Neural progenitor cell (in vitro differentiated cells): ENCODE data around the gene CHIA. TPM values are rescaled to one million over a fixed set of nuclear protein-coding genes. Genes with fewer than 3 reads are reported as not detected.

Experiments used
- DNase-seq: peaks from one replicate; pipeline ENCODE4 v3.0.0-alpha.2; 2016; ENCODE audit warnings: low spot score
- H2AFZ ChIP-seq: fragments of 200-600 bp; sonication (generic); replicated peaks from 2 replicates; pipeline ENCODE4 v1.6.1; 2016; ENCODE audit warnings: antibody characterized with exemption
- H3F3A ChIP-seq: fragments of 200-600 bp; sonication (generic); 2 replicates; pipeline ENCODE4 v1.6.1; 2016; ENCODE audit warnings: antibody characterized with exemption, low read depth
- H3K27ac ChIP-seq: fragments of 200-600 bp; sonication (generic); 2 replicates; pipeline ENCODE4 v1.5.1; 2016; ENCODE audit warnings: mild to moderate bottlenecking
- H3K27me3 ChIP-seq: fragments of 200-600 bp; sonication (generic); 2 replicates; pipeline ENCODE4 v1.6.1; 2016; ENCODE audit warnings: mild to moderate bottlenecking, moderate library complexity
- H3K36me3 ChIP-seq: fragments of 200-600 bp; sonication (generic); 2 replicates; pipeline ENCODE4 v1.5.1; 2016
- H3K4me1 ChIP-seq: fragments of 200-600 bp; sonication (generic); 2 replicates; pipeline ENCODE4 v1.6.1; 2016; ENCODE audit warnings: mixed run types
- H3K4me2 ChIP-seq: fragments of 200-600 bp; sonication (generic); 2 replicates; pipeline ENCODE4 v1.6.1; 2016
- H3K4me3 ChIP-seq: fragments of 200-600 bp; sonication (generic); 2 replicates; pipeline ENCODE4 v1.5.1; 2016
- H3K79me2 ChIP-seq: fragments of 200-600 bp; sonication (generic); 2 replicates; pipeline ENCODE4 v1.6.1; 2016; ENCODE audit warnings: low read depth
- H3K9ac ChIP-seq: fragments of 200-600 bp; sonication (generic); 2 replicates; pipeline ENCODE4 v1.6.1; 2016
- H3K9me3 ChIP-seq: fragments of 200-600 bp; sonication (generic); 2 replicates; pipeline ENCODE4 v1.5.1; 2016; ENCODE audit warnings: low read depth
- H4K20me1 ChIP-seq: fragments of 200-600 bp; sonication (generic); 2 replicates; pipeline ENCODE4 v1.6.1; 2016; ENCODE audit warnings: low read depth
- H3K27ac Mint-ChIP-seq: 3 replicates; pipeline ENCODE4 v1.8.0; 2021; ENCODE audit warnings: mixed read lengths
- H3K27me3 Mint-ChIP-seq: 2 replicates; pipeline ENCODE4 v1.8.0; 2022; ENCODE audit warnings: low read depth, mild to moderate bottlenecking, inconsistent platforms, moderate library complexity, mixed read lengths; ENCODE audit not compliant: insufficient read depth
- H3K36me3 Mint-ChIP-seq: 3 replicates; pipeline ENCODE4 v1.8.0; 2021; ENCODE audit warnings: mixed read lengths
- H3K4me1 Mint-ChIP-seq: 3 replicates; pipeline ENCODE4 v1.8.0; 2021; ENCODE audit warnings: mixed read lengths
- H3K4me3 Mint-ChIP-seq: 3 replicates; pipeline ENCODE4 v1.8.0; 2021; ENCODE audit warnings: mild to moderate bottlenecking, moderate library complexity, mixed read lengths
- H3K9me3 Mint-ChIP-seq: 3 replicates; pipeline ENCODE4 v1.8.0; 2020; ENCODE audit warnings: mixed read lengths
- EZH2 ChIP-seq: fragments of 200-600 bp; sonication (generic); IDR thresholded peaks from 2 replicates; pipeline ENCODE4 v1.6.1; 2017; ENCODE audit warnings: antibody characterized with exemption, mild to moderate bottlenecking, moderate library complexity
- EZH2phosphoT487 ChIP-seq: fragments of 200-600 bp; sonication (generic); IDR thresholded peaks from 2 replicates; pipeline ENCODE4 v1.6.1; 2017; ENCODE audit warnings: antibody characterized with exemption
- total RNA-seq: library from RNA; depleted of rRNA; stranded (reverse); fragments of >200 nt; gene quantifications from 2 replicates; pipeline ENCODE4 v1.2.3, GENCODE V29; 2015; ENCODE audit warnings: low replicate concordance
- TF ChIP-seq, protein P1 (sequence below): fragments of 200-600 bp; sonication (generic); IDR thresholded peaks from 2 replicates; pipeline ENCODE4 v1.5.1; 2017; ENCODE audit warnings: antibody characterized with exemption, mild to moderate bottlenecking

Gene CHIA
- total RNA-seq, 1 donor from 2014 or later = not detected

DNA sequence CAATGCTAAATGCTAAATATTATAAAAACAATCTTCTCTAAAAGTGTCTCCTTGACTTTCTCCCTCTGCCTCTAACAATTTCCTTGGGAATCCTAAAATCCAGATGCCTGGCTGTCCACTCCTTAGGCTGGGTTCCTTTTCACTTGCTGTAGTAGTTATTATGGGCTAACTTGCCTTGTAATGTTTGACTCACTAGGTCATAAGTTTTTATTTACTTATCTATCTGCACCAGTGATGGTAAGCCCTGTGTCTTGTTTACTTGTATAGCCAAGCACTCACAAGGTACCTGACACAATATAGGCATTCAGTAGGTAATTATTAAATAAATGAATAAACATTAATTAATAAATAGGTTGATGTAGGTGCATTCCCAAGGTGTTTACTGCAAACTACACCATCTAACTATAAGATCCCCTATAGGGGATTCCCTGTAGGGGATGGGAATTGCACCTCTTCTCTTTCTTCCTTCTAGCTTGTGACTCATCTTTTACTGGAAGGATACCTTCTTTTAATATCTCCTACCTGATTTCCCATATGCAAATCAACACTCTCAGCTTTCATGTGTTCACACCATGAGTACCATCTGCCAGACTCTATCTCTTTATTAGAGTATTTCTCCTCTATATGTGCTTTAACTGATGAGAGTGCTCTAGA, 14.7 kb upstream of the CHIA start:
- Histone ChIP-seq H3K36me3 (no peaks in the 10 kb centered on the region), H3K79me2 (no peaks in the 10 kb centered on the region), H3K27ac (no peak overlapping the region), H4K20me1 (no peaks in the 10 kb centered on the region), H3F3A (no peaks in the 10 kb centered on the region), H3K9me3 (no peaks in the 10 kb centered on the region), H3K4me2 (no peak overlapping the region), H3K9ac (no peak overlapping the region), H2AFZ (no peak overlapping the region), H3K4me3 (no peak overlapping the region), H3K27me3 (no peaks in the 10 kb centered on the region), H3K4me1 (peaks cover 9% of the 10 kb centered on the region)
- H3K27me3 Mint-ChIP-seq = no peaks in the 10 kb centered on the region
- TF ChIP-seq EZH2 = no peak
- TF ChIP-seq EZH2phosphoT487 = no peak
- TF ChIP-seq, protein P1, sequence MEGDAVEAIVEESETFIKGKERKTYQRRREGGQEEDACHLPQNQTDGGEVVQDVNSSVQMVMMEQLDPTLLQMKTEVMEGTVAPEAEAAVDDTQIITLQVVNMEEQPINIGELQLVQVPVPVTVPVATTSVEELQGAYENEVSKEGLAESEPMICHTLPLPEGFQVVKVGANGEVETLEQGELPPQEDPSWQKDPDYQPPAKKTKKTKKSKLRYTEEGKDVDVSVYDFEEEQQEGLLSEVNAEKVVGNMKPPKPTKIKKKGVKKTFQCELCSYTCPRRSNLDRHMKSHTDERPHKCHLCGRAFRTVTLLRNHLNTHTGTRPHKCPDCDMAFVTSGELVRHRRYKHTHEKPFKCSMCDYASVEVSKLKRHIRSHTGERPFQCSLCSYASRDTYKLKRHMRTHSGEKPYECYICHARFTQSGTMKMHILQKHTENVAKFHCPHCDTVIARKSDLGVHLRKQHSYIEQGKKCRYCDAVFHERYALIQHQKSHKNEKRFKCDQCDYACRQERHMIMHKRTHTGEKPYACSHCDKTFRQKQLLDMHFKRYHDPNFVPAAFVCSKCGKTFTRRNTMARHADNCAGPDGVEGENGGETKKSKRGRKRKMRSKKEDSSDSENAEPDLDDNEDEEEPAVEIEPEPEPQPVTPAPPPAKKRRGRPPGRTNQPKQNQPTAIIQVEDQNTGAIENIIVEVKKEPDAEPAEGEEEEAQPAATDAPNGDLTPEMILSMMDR = no peak
- H3K9me3 Mint-ChIP-seq = no peaks in the 10 kb centered on the region
- H3K4me1 Mint-ChIP-seq = no peaks in the 10 kb centered on the region
- DNase-seq = no peak
- H3K36me3 Mint-ChIP-seq = no peaks in the 10 kb centered on the region
- H3K27ac Mint-ChIP-seq = no peak overlapping the region
- no peak overlapping the region for H3K4me3 Mint-ChIP-seq

DNA sequence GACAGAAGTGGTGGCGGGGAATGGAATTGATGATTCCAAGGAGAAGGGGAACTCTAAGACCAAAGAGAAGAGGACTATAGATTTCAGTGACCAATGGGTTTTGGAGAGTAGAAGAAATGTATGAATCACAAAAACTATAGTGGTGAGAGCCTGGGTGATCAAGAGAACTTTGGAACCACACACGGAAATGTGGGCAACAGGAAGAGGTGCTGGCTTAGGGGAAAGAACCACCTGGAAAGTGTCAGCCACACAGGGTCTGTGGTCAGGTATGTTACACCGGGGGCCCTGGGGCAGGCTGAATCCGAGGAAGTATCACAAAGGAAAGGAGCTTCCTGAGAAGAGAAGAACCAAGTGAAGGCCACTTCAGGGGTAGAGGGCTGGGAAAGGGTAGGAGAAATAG, 11.5 kb upstream of the CHIA start:
- Histone ChIP-seq H3K27me3 (no peaks in the 10 kb centered on the region), H3K9me3 (no peaks in the 10 kb centered on the region), H3K4me3 (no peak overlapping the region), H3K4me1 (no peaks in the 10 kb centered on the region), H3K4me2 (no peak overlapping the region), H3K79me2 (no peaks in the 10 kb centered on the region), H3K27ac (no peak overlapping the region), H4K20me1 (no peaks in the 10 kb centered on the region), H2AFZ (no peak overlapping the region), H3K9ac (no peak overlapping the region), H3K36me3 (no peaks in the 10 kb centered on the region), H3F3A (no peaks in the 10 kb centered on the region)
- H3K27ac Mint-ChIP-seq = no peak overlapping the region
- H3K4me3 Mint-ChIP-seq = no peak overlapping the region
- no peaks in the 10 kb centered on the region for H3K27me3 Mint-ChIP-seq
- H3K36me3 Mint-ChIP-seq = no peaks in the 10 kb centered on the region
- DNase-seq = no peak
- no peak for TF ChIP-seq EZH2phosphoT487
- TF ChIP-seq, protein P1 = no peak
- TF ChIP-seq EZH2 = no peak
- no peaks in the 10 kb centered on the region for H3K9me3 Mint-ChIP-seq
- no peaks in the 10 kb centered on the region for H3K4me1 Mint-ChIP-seq

DNA sequence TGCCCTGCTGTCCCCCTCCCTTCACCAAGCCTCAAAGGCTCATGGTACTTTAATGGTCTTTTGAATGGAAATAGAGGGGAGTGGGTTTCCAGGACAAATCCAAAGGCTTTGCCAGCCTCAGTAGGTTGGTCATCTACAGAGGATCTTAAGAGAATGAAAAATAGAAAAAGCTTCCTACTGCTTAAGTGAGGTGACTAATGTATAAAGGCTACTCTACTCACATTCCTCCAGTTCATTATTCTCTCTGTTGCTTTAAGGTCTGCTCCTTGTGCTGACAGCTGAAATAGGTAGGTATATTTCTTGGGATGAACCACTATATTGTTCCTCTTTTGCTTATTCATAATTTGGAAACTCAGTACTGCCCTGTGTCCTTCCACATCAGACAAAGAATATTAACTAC, 10.4 kb upstream of the CHIA start:
- Histone ChIP-seq H3K4me2 (no peak overlapping the region), H3K27me3 (no peaks in the 10 kb centered on the region), H3K27ac (no peak overlapping the region), H3K79me2 (no peaks in the 10 kb centered on the region), H3K9ac (no peak overlapping the region), H3K4me3 (no peak overlapping the region), H3K36me3 (no peaks in the 10 kb centered on the region), H4K20me1 (no peaks in the 10 kb centered on the region), H2AFZ (no peak overlapping the region), H3F3A (no peaks in the 10 kb centered on the region), H3K9me3 (no peaks in the 10 kb centered on the region), H3K4me1 (no peaks in the 10 kb centered on the region)
- no peaks in the 10 kb centered on the region for H3K27me3 Mint-ChIP-seq
- no peaks in the 10 kb centered on the region for H3K4me1 Mint-ChIP-seq
- no peak overlapping the region for H3K4me3 Mint-ChIP-seq
- TF ChIP-seq, protein P1 = no peak
- TF ChIP-seq EZH2phosphoT487 = no peak
- no peak overlapping the region for H3K27ac Mint-ChIP-seq
- DNase-seq = no peak
- H3K36me3 Mint-ChIP-seq = no peaks in the 10 kb centered on the region
- no peaks in the 10 kb centered on the region for H3K9me3 Mint-ChIP-seq
